H9 (cell line): Measurements from ENCODE around the gene DHCR24. TPM values are rescaled to one million over a fixed set of nuclear protein-coding genes. Genes with fewer than 3 reads are reported as not detected.

Experiments
- DNase-seq: peaks from one replicate; pipeline ENCODE4 v3.0.0-alpha.2; 2017
- H2AFZ ChIP-seq: one replicate; pipeline ENCODE4 v1.6.1; 2013; ENCODE audit warnings: mild to moderate bottlenecking, low read length, control low read depth, moderate library complexity
- H2AK5ac ChIP-seq: 2 replicates; pipeline ENCODE4 v1.6.1; 2013; ENCODE audit warnings: low read length, control low read depth, mixed read lengths; ENCODE audit not compliant: insufficient read length
- H2BK120ac ChIP-seq: one replicate; pipeline ENCODE4 v1.6.1; 2013; ENCODE audit warnings: low read depth, mild to moderate bottlenecking, low read length, control low read depth, inconsistent platforms; ENCODE audit not compliant: poor library complexity, severe bottlenecking
- H2BK12ac ChIP-seq: 2 replicates; pipeline ENCODE4 v1.6.1; 2013; ENCODE audit warnings: low read length, control low read depth, mixed read lengths, low read depth; ENCODE audit not compliant: insufficient read length
- H2BK15ac ChIP-seq: 2 replicates; pipeline ENCODE4 v1.6.1; 2013; ENCODE audit warnings: low read depth, low read length, control low read depth
- H2BK20ac ChIP-seq: one replicate; pipeline ENCODE4 v1.6.1; 2013; ENCODE audit warnings: low read depth, mild to moderate bottlenecking, low read length, control low read depth, inconsistent platforms; ENCODE audit not compliant: poor library complexity, severe bottlenecking
- H2BK5ac ChIP-seq: 2 replicates; pipeline ENCODE4 v1.6.1; 2013; ENCODE audit warnings: low read length, control low read depth, mixed read lengths; ENCODE audit not compliant: insufficient read length
- H3K14ac ChIP-seq: 2 replicates; pipeline ENCODE4 v1.6.1; 2013; ENCODE audit warnings: low read length, control low read depth; ENCODE audit not compliant: insufficient read depth
- H3K18ac ChIP-seq: 2 replicates; pipeline ENCODE4 v1.6.1; 2013; ENCODE audit warnings: low read depth, mild to moderate bottlenecking, mixed read lengths, low read length, control low read depth; ENCODE audit not compliant: insufficient read length
- H3K23ac ChIP-seq: 2 replicates; pipeline ENCODE4 v1.6.1; 2013; ENCODE audit warnings: low read length, control low read depth, mixed read lengths, low read depth; ENCODE audit not compliant: insufficient read length
- H3K23me2 ChIP-seq: 2 replicates; pipeline ENCODE4 v1.6.1; 2013; ENCODE audit warnings: low read depth, mild to moderate bottlenecking, mixed read lengths, low read length, control low read depth; ENCODE audit not compliant: insufficient read length, poor library complexity, severe bottlenecking
- H3K27ac ChIP-seq: 2 replicates; pipeline ENCODE4 v1.5.1; 2013; ENCODE audit warnings: low read length, control low read depth, mixed read lengths, low read depth; ENCODE audit not compliant: insufficient read length
- H3K27me3 ChIP-seq: 2 replicates; pipeline ENCODE4 v1.6.1; 2013; ENCODE audit warnings: low read length, control low read depth, inconsistent platforms; ENCODE audit not compliant: insufficient read depth
- H3K4ac ChIP-seq: 2 replicates; pipeline ENCODE4 v1.6.1; 2013; ENCODE audit warnings: low read depth, mild to moderate bottlenecking, control low read depth, inconsistent platforms, low read length, moderate library complexity
- H3K4me1 ChIP-seq: 2 replicates; pipeline ENCODE4 v1.6.1; 2013; ENCODE audit warnings: low read length, control low read depth, inconsistent platforms; ENCODE audit not compliant: insufficient read depth
- H3K4me2 ChIP-seq: 2 replicates; pipeline ENCODE4 v1.6.1; 2013; ENCODE audit warnings: low read length, control low read depth, mixed read lengths; ENCODE audit not compliant: insufficient read length, insufficient read depth
- H3K56ac ChIP-seq: 2 replicates; pipeline ENCODE4 v1.6.1; 2013; ENCODE audit warnings: low read depth, mild to moderate bottlenecking, mixed read lengths, low read length, control low read depth; ENCODE audit not compliant: insufficient read length
- H3K79me1 ChIP-seq: 2 replicates; pipeline ENCODE4 v1.6.1; 2013; ENCODE audit warnings: low read depth, mild to moderate bottlenecking, moderate library complexity, low read length, control low read depth, inconsistent platforms; ENCODE audit not compliant: insufficient read depth, poor library complexity, severe bottlenecking
- H3K79me2 ChIP-seq: 2 replicates; pipeline ENCODE4 v1.6.1; 2013; ENCODE audit warnings: low read length, control low read depth, inconsistent platforms; ENCODE audit not compliant: insufficient read depth
- H3K9ac ChIP-seq: 2 replicates; pipeline ENCODE4 v1.6.1; 2013; ENCODE audit warnings: low read length, control low read depth, mixed read lengths; ENCODE audit not compliant: insufficient read length; ENCODE audit errors: extremely low read depth
- H3K9me3 ChIP-seq: one replicate; pipeline ENCODE4 v1.6.1; 2013; ENCODE audit warnings: low read depth, low read length, inconsistent platforms; ENCODE audit not compliant: control insufficient read depth
- H3T11ph ChIP-seq: one replicate; pipeline ENCODE4 v1.6.1; 2013; ENCODE audit warnings: mild to moderate bottlenecking, low read length, control low read depth, inconsistent platforms
- H4K20me1 ChIP-seq: one replicate; pipeline ENCODE4 v1.6.1; 2013; ENCODE audit not compliant: control insufficient read depth, insufficient read length, insufficient read depth
- H4K5ac ChIP-seq: 2 replicates; pipeline ENCODE4 v1.6.1; 2013; ENCODE audit warnings: low read depth, mild to moderate bottlenecking, mixed read lengths, low read length, control low read depth; ENCODE audit not compliant: insufficient read length
- H4K8ac ChIP-seq: replicated peaks from 2 replicates; pipeline ENCODE4 v1.6.1; 2013; ENCODE audit warnings: low read length, control low read depth, mixed read lengths, low read depth; ENCODE audit not compliant: insufficient read length
- H4K91ac ChIP-seq: 2 replicates; pipeline ENCODE4 v1.6.1; 2013; ENCODE audit warnings: low read depth, mild to moderate bottlenecking, moderate library complexity, mixed read lengths, low read length, control low read depth; ENCODE audit not compliant: insufficient read length
- H3K27ac Mint-ChIP-seq, 3 experiments: 2 replicates in 2 of 3; 3 replicates in 1 of 3; pipeline ENCODE4 v1.8.0; 2020 to 2021; ENCODE audit warnings: mixed read lengths in 3 of 3, mild to moderate bottlenecking in 1 of 3, moderate library complexity in 1 of 3
- H3K27me3 Mint-ChIP-seq: 2 replicates; pipeline ENCODE4 v1.8.0; 2021; ENCODE audit warnings: low read depth, mild to moderate bottlenecking, moderate library complexity, mixed read lengths
- H3K36me3 Mint-ChIP-seq, 3 experiments: 2 replicates in 2 of 3; 3 replicates in 1 of 3; pipeline ENCODE4 v1.8.0; 2020 to 2021; ENCODE audit warnings: low read depth in 3 of 3, mixed read lengths in 3 of 3; ENCODE audit not compliant: insufficient read depth in 1 of 3
- H3K4me1 Mint-ChIP-seq, 2 experiments: 2 replicates each; pipeline ENCODE4 v1.8.0; 2020; ENCODE audit warnings: mixed read lengths in 2 of 2
- H3K4me3 Mint-ChIP-seq, 2 experiments: 2 replicates in 1 of 2; 3 replicates in 1 of 2; pipeline ENCODE4 v1.8.0; 2020 to 2021; ENCODE audit warnings: mild to moderate bottlenecking in 2 of 2, mixed read lengths in 2 of 2, moderate library complexity in 1 of 2
- H3K9me3 Mint-ChIP-seq, 2 experiments: 2 replicates in 1 of 2; 3 replicates in 1 of 2; pipeline ENCODE4 v1.8.0; 2020; ENCODE audit warnings: mild to moderate bottlenecking in 2 of 2, mixed read lengths in 2 of 2, moderate library complexity in 1 of 2
- CTCF ChIP-seq: fragments of 200-600 bp; sonication (generic); conservative IDR thresholded peaks from 3 replicates; pipeline ENCODE4 v1.8.0; 2021; ENCODE audit warnings: antibody characterized with exemption, mild to moderate bottlenecking
- WGBS: extraction: QIAGEN DNeasy Blood & Tissue Kit; methylation state at CpG from one replicate; pipeline ENCODE4 v1.1.7; 2013; ENCODE audit warnings: missing lambda C conversion rate, low lambda C conversion rate, mixed read lengths; ENCODE audit not compliant: insufficient read length; ENCODE audit errors: extremely low coverage; 5-methylcytosine and 5-hydroxymethylcytosine counted together
- total RNA-seq: library from RNA; stranded (reverse); gene quantifications from 2 replicates; pipeline ENCODE4 v1.2.1, GENCODE V29; 2021

The DHCR24 gene
- total RNA-seq, 1 experiment from 2014 or later = 318 TPM

- H3K4me1 Mint-ChIP-seq = no peaks in the 10 kb centered on the region
- no CpG with 5 or more reads among the region's 5 CpGs for WGBS
- no peak overlapping the region for H2BK12ac ChIP-seq
Observed at GRCh38 chr1:54859700-54860391, 27.1 kb downstream of the DHCR24 start.

More at GRCh38 chr1:54859700-54860391, 27.1 kb downstream of the DHCR24 start:
- Histone ChIP-seq H3K4me2 (no peak overlapping the region), H3K27ac (no peak overlapping the region), H2AFZ (no peak overlapping the region), H3K56ac (no peak overlapping the region), H4K5ac (no peak overlapping the region), H3K14ac (no peak overlapping the region), H3K9me3 (no peaks in the 10 kb centered on the region), H4K91ac (no peak overlapping the region), H3K4me1 (no peaks in the 10 kb centered on the region), H2BK20ac (no peak overlapping the region), H2BK120ac (no peak overlapping the region), H3K18ac (no peak overlapping the region), H4K20me1 (peaks cover 2% of the 10 kb centered on the region), H3K79me2 (peaks cover 2% of the 10 kb centered on the region; the same call in 1 of the 2 replicates), H3K4ac (no peak overlapping the region), H2AK5ac (no peak overlapping the region), H3K9ac (no peak overlapping the region), H2BK15ac (no peak overlapping the region), H3K23ac (no peak overlapping the region), H3K23me2 (no peaks in the 10 kb centered on the region), H3T11ph (no peak overlapping the region), H3K79me1 (peaks cover 5% of the 10 kb centered on the region), H4K8ac (no peak overlapping the region), H3K27me3 (no peaks in the 10 kb centered on the region), H2BK5ac (no peak overlapping the region)
- Mint-ChIP-seq H3K9me3 (no peaks in the 10 kb centered on the region), H3K27me3 (no peaks in the 10 kb centered on the region; the same call in 1 of the 2 replicates), H3K27ac (peak overlapping the region in 2 of 3 experiments; percentile 87 to 90; a peak in 6 of 7 replicates), H3K36me3 (peaks cover 64 to 92% (median 89%) of the 10 kb centered on the region in 3 experiments), H3K4me3 (no peak overlapping the region; a peak in 1 of 5 replicates)
- DNase-seq = no peak
- TF ChIP-seq CTCF = no peak
